Fibroblast of lung (primary cell): ENCODE results near the gene GNE. TPM values are rescaled to one million over a fixed set of nuclear protein-coding genes. Genes with fewer than 3 reads are reported as not detected.
"Not testable (repeated sequence)": the region's sequence is repeated elsewhere in the genome, so short reads cannot be mapped to it uniquely, and the experiment has no call there.

Experiments
- DNase-seq, 2 donors: peaks; one replicate each; pipeline versions ENCODE4 v3.0.0 to v3.0.0-alpha.2; 2010; ENCODE audit warnings: low read depth in 2 of 2
- H2AFZ ChIP-seq: 2 replicates; pipeline ENCODE4 v1.5.1; 2012; ENCODE audit warnings: low read length, control low read depth, inconsistent platforms
- H3K27ac ChIP-seq: 2 replicates; pipeline ENCODE4 v1.5.1; 2011; ENCODE audit warnings: low read length, control low read depth; ENCODE audit not compliant: insufficient read depth
- H3K27me3 ChIP-seq: 2 replicates; pipeline ENCODE4 v1.5.1; 2011; ENCODE audit warnings: mild to moderate bottlenecking, low read length; ENCODE audit not compliant: control insufficient read depth, insufficient read depth
- H3K36me3 ChIP-seq: 2 replicates; pipeline ENCODE4 v1.5.1; 2011; ENCODE audit warnings: low read length; ENCODE audit not compliant: control insufficient read depth, insufficient read depth
- H3K4me1 ChIP-seq: 2 replicates; pipeline ENCODE4 v1.5.1; 2011; ENCODE audit warnings: low read length; ENCODE audit not compliant: control insufficient read depth, insufficient read depth; ENCODE audit errors: extremely low read depth
- H3K4me2 ChIP-seq: 2 replicates; pipeline ENCODE4 v1.5.1; 2011; ENCODE audit warnings: low read length, control low read depth; ENCODE audit not compliant: insufficient read depth; ENCODE audit errors: extremely low read depth
- H3K4me3 ChIP-seq, 4 experiments: fragments of 200-600 bp in 1 of 4; sonication (generic) in 1 of 4; replicated peaks in 1 of 4; 2 replicates each; pipeline ENCODE4 v1.5.1; 2011 to 2016; ENCODE audit warnings: low read length in 4 of 4, low read depth in 3 of 4, mild to moderate bottlenecking in 3 of 4, control low read depth in 2 of 4, inconsistent platforms in 1 of 4, mixed read lengths in 1 of 4; ENCODE audit not compliant: insufficient read depth in 1 of 4; ENCODE audit errors: control extremely low read depth in 1 of 4
- H3K79me2 ChIP-seq: 2 replicates; pipeline ENCODE4 v1.5.1; 2012; ENCODE audit warnings: mild to moderate bottlenecking, low read length, inconsistent platforms; ENCODE audit not compliant: control insufficient read depth, insufficient read depth
- H3K9ac ChIP-seq: 2 replicates; pipeline ENCODE4 v1.5.1; 2011; ENCODE audit warnings: mild to moderate bottlenecking, low read length, control low read depth; ENCODE audit not compliant: insufficient read depth
- H3K9me3 ChIP-seq: 2 replicates; pipeline ENCODE4 v1.5.1; 2012; ENCODE audit warnings: low read depth, low read length; ENCODE audit not compliant: control insufficient read depth, insufficient read depth
- H4K20me1 ChIP-seq: 2 replicates; pipeline ENCODE4 v1.5.1; 2011; ENCODE audit warnings: low read length; ENCODE audit not compliant: control insufficient read depth, insufficient read depth; ENCODE audit errors: extremely low read depth
- CTCF ChIP-seq, 2 donors: IDR thresholded peaks in 1 of 2; conservative IDR thresholded peaks in 1 of 2; 1 replicate in 1 of 2; 2 replicates in 1 of 2; pipeline ENCODE4 v1.5.1; 2011 to 2012; ENCODE audit warnings: low read length in 2 of 2, control low read depth in 1 of 2, inconsistent platforms in 1 of 2, low read depth in 1 of 2, mild to moderate bottlenecking in 1 of 2
- EZH2 ChIP-seq: IDR thresholded peaks from 2 replicates; pipeline ENCODE4 v1.5.1; 2012; ENCODE audit warnings: low read length, control low read depth, mild to moderate bottlenecking; ENCODE audit errors: missing control alignments
- polyA plus RNA-seq, 2 donors: library from polyadenylated mRNA; depleted of rRNA in 1 of 2; stranded (reverse) in 1 of 2; unstranded in 1 of 2; fragments of >200 nt; gene quantifications; 2 replicates each; pipeline ENCODE4 v1.2.1, GENCODE V29; 2011 to 2012; ENCODE audit warnings: missing spikeins in 1 of 2
- total RNA-seq: library from RNA; depleted of rRNA; stranded (reverse); fragments of >200 nt; gene quantifications from 2 replicates; pipeline ENCODE4 v1.2.1, GENCODE V29; 2014

The GNE gene
- total and polyA plus RNA-seq, 2 donors (not counting 1 experiment from before 2014, with no cell fraction given) = 22.1 to 31.2 TPM

- Histone ChIP-seq H3K9me3 (no peaks in the 10 kb centered on the region), H3K36me3 (no peaks in the 10 kb centered on the region), H4K20me1 (no peaks in the 10 kb centered on the region), H3K27ac (no peak overlapping the region), H2AFZ (peak overlapping the region; percentile 55), H3K4me3 (peak overlapping the region; percentile 35 to 52 (median 46)), H3K79me2 (no peaks in the 10 kb centered on the region), H3K9ac (no peak overlapping the region), H3K4me1 (peaks cover 3% of the 10 kb centered on the region), H3K4me2 (peak overlapping the region; percentile 88), H3K27me3 (no peaks in the 10 kb centered on the region)
- TF ChIP-seq CTCF (conservative IDR thresholded peaks at IDR 0.05 in 1 of 2, IDR thresholded peaks at IDR 0.05 in 1 of 2; ENCODE audit: low read depth in 1 of 2, low read length in 2 of 2) (no peak), EZH2 (no peak)
- DNase-seq = no peak
These were observed 18.0 kb upstream of the GNE start for GRCh38 chr9:36276254-36276653.

GRCh38 chr9:36275060-36275459 is 16.8 kb upstream of the GNE start:
- Histone ChIP-seq H3K9ac (no peak overlapping the region), H3K36me3 (no peaks in the 10 kb centered on the region), H2AFZ (no peak overlapping the region), H3K9me3 (no peaks in the 10 kb centered on the region), H3K4me3 (no peak overlapping the region), H3K27ac (no peak overlapping the region), H4K20me1 (no peaks in the 10 kb centered on the region), H3K4me1 (peaks cover 3% of the 10 kb centered on the region), H3K79me2 (no peaks in the 10 kb centered on the region), H3K4me2 (no peak overlapping the region), H3K27me3 (no peaks in the 10 kb centered on the region)
- TF ChIP-seq CTCF (conservative IDR thresholded peaks at IDR 0.05 in 1 of 2, IDR thresholded peaks at IDR 0.05 in 1 of 2; ENCODE audit: low read depth in 1 of 2, low read length in 2 of 2) (no peak), EZH2 (no peak)
- DNase-seq = no peak

GRCh38 chr9:36273354-36273753 is 15.1 kb upstream of the GNE start:
- H3K4me2 ChIP-seq, H2AFZ ChIP-seq, H3K36me3 ChIP-seq, H3K4me3 ChIP-seq, DNase-seq, H3K9ac ChIP-seq, H3K27ac ChIP-seq, H3K9me3 ChIP-seq, H3K79me2 ChIP-seq, H3K27me3 ChIP-seq, H3K4me1 ChIP-seq, H4K20me1 ChIP-seq: not testable (repeated sequence)
